Measurements from ENCODE around the gene BRK1.

BRK1 gene

DNA sequence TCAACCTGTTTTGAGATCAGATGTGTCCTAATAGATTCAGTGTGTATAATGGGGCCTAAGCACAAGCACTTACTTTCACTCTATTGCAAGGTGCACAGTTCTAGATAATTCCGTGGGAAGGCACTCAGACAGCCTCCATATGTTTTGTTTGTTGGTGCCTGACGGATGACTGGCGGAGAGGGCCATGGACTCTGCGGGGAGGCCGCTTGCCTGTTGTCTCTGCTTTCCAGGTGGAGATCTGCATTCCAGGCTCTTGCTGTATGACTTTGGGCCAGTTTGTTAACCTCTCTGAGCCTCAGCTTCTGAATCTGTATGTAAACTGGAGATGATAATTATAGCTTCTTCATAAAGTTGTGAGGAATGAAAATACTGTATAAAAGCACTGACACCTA lies 50.7 kb downstream of the BRK1 start:
- Histone ChIP-seq H3K79me2 (no peaks in the 10 kb centered on the region), H3K9me3 (ENCODE audit: control insufficient read depth, low read length) (no peaks in the 10 kb centered on the region), H3K9ac (no peak overlapping the region), H3K4me2 (ENCODE audit: low read length) (no peak overlapping the region), H3K4me3 (ENCODE audit: low read depth, low read length) (no peak overlapping the region), H3K27ac (no peak overlapping the region), H3K36me3 (ENCODE audit: control insufficient read depth, insufficient read depth, low read length) (no peaks in the 10 kb centered on the region), H2AFZ (no peak overlapping the region), H3K4me1 (no peaks in the 10 kb centered on the region), H3K27me3 (ENCODE audit: control insufficient read depth, insufficient read depth, low read length) (no peaks in the 10 kb centered on the region)
- TF ChIP-seq, protein P1, sequence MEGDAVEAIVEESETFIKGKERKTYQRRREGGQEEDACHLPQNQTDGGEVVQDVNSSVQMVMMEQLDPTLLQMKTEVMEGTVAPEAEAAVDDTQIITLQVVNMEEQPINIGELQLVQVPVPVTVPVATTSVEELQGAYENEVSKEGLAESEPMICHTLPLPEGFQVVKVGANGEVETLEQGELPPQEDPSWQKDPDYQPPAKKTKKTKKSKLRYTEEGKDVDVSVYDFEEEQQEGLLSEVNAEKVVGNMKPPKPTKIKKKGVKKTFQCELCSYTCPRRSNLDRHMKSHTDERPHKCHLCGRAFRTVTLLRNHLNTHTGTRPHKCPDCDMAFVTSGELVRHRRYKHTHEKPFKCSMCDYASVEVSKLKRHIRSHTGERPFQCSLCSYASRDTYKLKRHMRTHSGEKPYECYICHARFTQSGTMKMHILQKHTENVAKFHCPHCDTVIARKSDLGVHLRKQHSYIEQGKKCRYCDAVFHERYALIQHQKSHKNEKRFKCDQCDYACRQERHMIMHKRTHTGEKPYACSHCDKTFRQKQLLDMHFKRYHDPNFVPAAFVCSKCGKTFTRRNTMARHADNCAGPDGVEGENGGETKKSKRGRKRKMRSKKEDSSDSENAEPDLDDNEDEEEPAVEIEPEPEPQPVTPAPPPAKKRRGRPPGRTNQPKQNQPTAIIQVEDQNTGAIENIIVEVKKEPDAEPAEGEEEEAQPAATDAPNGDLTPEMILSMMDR (IDR thresholded peaks at IDR 0.05), result no peak

DNA sequence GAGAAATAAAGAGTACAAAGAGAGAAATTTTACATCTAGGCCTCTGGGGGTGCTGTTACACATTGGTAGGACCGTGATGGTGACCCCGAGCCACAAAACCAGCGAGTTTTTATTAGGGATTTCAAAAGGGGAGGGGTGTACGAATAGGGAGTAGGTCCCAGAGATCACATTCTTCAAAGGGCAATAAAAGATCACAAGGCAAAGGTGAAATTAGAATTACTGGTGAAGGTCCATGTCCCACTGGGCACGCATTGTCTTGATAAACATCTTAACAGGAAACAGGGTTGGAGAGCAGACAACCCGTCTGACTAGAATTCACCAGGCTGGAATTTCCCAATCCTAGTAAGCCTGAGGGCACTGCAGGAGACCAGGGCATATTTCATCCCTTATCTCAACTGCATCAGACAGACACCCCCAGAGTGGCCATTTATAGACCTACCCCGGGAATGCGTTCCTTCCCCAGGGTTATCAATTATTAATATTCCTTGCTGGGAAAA lies 53.6 kb downstream of the BRK1 start:
- no peaks in the 10 kb centered on the region for H3K27me3 ChIP-seq (ENCODE audit: control insufficient read depth, insufficient read depth, low read length)
- no peaks in the 10 kb centered on the region for H3K4me1 ChIP-seq
- no peak overlapping the region for H3K4me3 ChIP-seq (ENCODE audit: low read depth, low read length)
- no peaks in the 10 kb centered on the region for H3K79me2 ChIP-seq
- no peak overlapping the region for H3K27ac ChIP-seq
- H3K9me3 ChIP-seq (ENCODE audit: control insufficient read depth, low read length), result no peaks in the 10 kb centered on the region
- H3K4me2 ChIP-seq (ENCODE audit: low read length), result no peak overlapping the region
- no peak overlapping the region for H3K9ac ChIP-seq
- no peaks in the 10 kb centered on the region for H3K36me3 ChIP-seq (ENCODE audit: control insufficient read depth, insufficient read depth, low read length)
- H2AFZ ChIP-seq, result no peak overlapping the region
- TF ChIP-seq, protein P1 (IDR thresholded peaks at IDR 0.05), result no peak

DNA sequence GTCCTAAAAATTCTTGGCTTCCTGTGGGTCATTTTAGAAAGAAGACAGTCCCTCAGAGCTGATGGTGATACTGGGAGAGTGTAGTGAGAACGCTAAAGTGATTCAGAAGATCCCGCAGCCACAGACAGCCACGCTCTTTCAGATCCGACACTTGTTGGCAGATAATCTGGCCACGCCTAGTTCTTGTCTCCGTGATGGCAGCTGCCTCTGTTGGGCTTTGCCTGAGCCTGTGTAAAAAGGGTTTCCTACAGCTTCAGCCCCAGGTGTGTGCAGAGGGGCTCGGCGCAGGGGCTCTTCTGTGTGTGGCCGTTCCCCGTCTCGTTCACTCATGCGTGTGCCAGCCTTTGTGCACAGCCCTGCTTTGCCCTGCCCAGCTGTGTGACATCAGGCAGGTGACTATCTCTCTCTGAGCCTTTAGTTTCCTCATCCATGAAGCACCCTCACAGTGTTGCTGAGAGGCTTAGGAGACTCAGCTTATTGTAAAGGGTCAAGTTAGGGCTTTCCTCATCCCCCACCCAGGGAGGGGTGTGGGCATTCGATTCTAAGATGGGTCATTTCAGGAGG lies 55.5 kb downstream of the BRK1 start:
- H3K4me3 ChIP-seq (ENCODE audit: low read depth, low read length), result no peak overlapping the region

DNA sequence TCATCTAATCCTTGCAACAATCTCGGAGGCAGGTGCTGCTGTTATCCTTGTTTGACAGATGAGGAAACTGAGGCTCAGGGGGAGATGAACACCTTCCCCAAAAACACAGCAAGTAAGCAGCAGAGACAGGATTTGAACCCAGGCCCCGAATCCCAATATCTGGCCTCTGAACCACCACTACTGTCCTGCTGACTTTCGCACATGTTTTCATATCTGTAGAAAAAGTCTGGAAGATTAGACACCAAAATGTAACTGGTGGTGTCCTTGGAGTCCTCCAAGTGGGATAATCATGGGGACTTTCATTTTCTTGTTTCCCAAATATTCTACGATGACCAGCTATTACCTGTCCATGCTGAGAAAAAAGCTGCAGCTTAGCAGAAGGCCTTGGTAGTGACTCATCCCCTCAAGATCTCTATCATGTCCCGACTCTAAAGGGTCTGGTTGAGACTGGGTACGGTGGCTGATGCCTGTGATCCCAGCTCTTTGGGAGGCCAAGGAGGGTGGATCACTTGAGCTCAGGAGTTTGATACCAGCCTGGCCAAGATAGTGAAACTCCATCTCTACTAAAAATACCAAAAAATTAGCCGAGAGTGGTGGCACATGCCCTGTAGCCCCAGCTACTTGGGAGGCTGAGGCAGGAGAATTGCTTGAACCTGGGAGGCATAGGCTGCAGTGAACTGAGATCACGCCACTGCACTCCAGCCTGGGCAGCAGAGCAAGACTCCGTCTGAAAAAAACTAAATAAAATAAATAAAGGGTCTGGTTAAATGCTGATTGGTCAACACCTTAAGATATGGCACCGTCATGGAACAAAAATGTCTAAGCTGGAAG lies 57.8 kb downstream of the BRK1 start:
- no peaks in the 10 kb centered on the region for H3K4me1 ChIP-seq
- no peak overlapping the region for H2AFZ ChIP-seq
- TF ChIP-seq, protein P1 (IDR thresholded peaks at IDR 0.05), result no peak
- no peak overlapping the region for H3K4me2 ChIP-seq (ENCODE audit: low read length)
- no peak overlapping the region for H3K9ac ChIP-seq
- H3K27ac ChIP-seq, result no peak overlapping the region
- no peak overlapping the region for H3K4me3 ChIP-seq (ENCODE audit: low read depth, low read length)
- H3K9me3 ChIP-seq (ENCODE audit: control insufficient read depth, low read length), result no peaks in the 10 kb centered on the region
- H3K79me2 ChIP-seq, result no peaks in the 10 kb centered on the region
- H3K36me3 ChIP-seq (ENCODE audit: control insufficient read depth, insufficient read depth, low read length), result no peaks in the 10 kb centered on the region
- H3K27me3 ChIP-seq (ENCODE audit: control insufficient read depth, insufficient read depth, low read length), result no peaks in the 10 kb centered on the region

More for the DNA sequence above, 55.5 kb downstream of the BRK1 start:
- Histone ChIP-seq H3K27ac (no peak overlapping the region), H3K4me1 (no peaks in the 10 kb centered on the region), H3K36me3 (ENCODE audit: control insufficient read depth, insufficient read depth, low read length) (no peaks in the 10 kb centered on the region), H3K79me2 (no peaks in the 10 kb centered on the region), H3K9ac (no peak overlapping the region), H2AFZ (no peak overlapping the region), H3K9me3 (ENCODE audit: control insufficient read depth, low read length) (no peaks in the 10 kb centered on the region), H3K4me2 (ENCODE audit: low read length) (no peak overlapping the region), H3K27me3 (ENCODE audit: control insufficient read depth, insufficient read depth, low read length) (no peaks in the 10 kb centered on the region)
- TF ChIP-seq, protein P1 (IDR thresholded peaks at IDR 0.05), result no peak

Data from parathyroid adenoma (tissue), 2 donors.